Brain microvascular endothelial cell (primary cell): ENCODE results near the gene KMT2C.

Experiments
- DNase-seq: peaks from one replicate; pipeline ENCODE4 v3.0.0-alpha.2; 2020
- H3K27ac ChIP-seq: fragments of 250-450 bp; sonication (Bioruptor Pico); 2 replicates; pipeline ENCODE4 v1.5.1; 2020; ENCODE audit warnings: mild to moderate bottlenecking, moderate library complexity
- H3K27me3 ChIP-seq: fragments of 250-450 bp; sonication (Bioruptor Pico); replicated peaks from 2 replicates; pipeline ENCODE4 v1.5.1; 2020; ENCODE audit warnings: mild to moderate bottlenecking
- H3K36me3 ChIP-seq: fragments of 250-450 bp; sonication (Bioruptor Pico); replicated peaks from 2 replicates; pipeline ENCODE4 v1.5.1; 2020; ENCODE audit warnings: mild to moderate bottlenecking
- H3K4me3 ChIP-seq: 2 replicates; pipeline ENCODE4 v1.5.1; 2011; ENCODE audit warnings: low read depth, mild to moderate bottlenecking, control low read depth, low read length, moderate library complexity
- CTCF ChIP-seq: IDR thresholded peaks from 2 replicates; pipeline ENCODE4 v1.5.1; 2011; ENCODE audit warnings: low read depth, mild to moderate bottlenecking, moderate library complexity, low read length, control low read depth, inconsistent platforms; ENCODE audit errors: missing control alignments
- in situ Hi-C: cut with HindIII; loops from 2 replicates; pipeline ENCODE4 v1.10.0; 2017; ENCODE audit warnings: low sequenced_read_pairs, low pct_ligation_motif_present

KMT2C gene

GRCh38 chr7:152196391-152196790, 239.4 kb downstream of the KMT2C start:
- DNase-seq, result no peak
- Histone ChIP-seq H3K36me3 (peaks cover 29% of the 10 kb centered on the region), H3K27ac (no peak overlapping the region), H3K4me3 (no peak overlapping the region), H3K27me3 (no peaks in the 10 kb centered on the region)
- in situ Hi-C loops, result no loop called here
- no peak for TF ChIP-seq CTCF

GRCh38 chr7:152193880-152194279, 241.9 kb downstream of the KMT2C start:
- no peak for TF ChIP-seq CTCF
- Histone ChIP-seq H3K27ac (no peak overlapping the region), H3K36me3 (peaks cover 31% of the 10 kb centered on the region), H3K27me3 (no peaks in the 10 kb centered on the region), H3K4me3 (no peak overlapping the region)
- DNase-seq, result no peak
- in situ Hi-C loops, result no loop called here

- TF ChIP-seq CTCF, result no peak
- no peak overlapping the region for H3K27ac ChIP-seq
- H3K27me3 ChIP-seq, result no peaks in the 10 kb centered on the region
- H3K4me3 ChIP-seq, result no peak overlapping the region
- peaks cover 28% of the 10 kb centered on the region for H3K36me3 ChIP-seq
- DNase-seq, result no peak
- in situ Hi-C loops, result no loop called here
Measured at GRCh38 chr7:152189061-152189460, 246.7 kb downstream of the KMT2C start.

GRCh38 chr7:152185558-152185957, 250.2 kb downstream of the KMT2C start:
- Histone ChIP-seq H3K4me3 (no peak overlapping the region), H3K36me3 (peaks cover 22% of the 10 kb centered on the region), H3K27ac (no peak overlapping the region), H3K27me3 (no peaks in the 10 kb centered on the region)
- in situ Hi-C loops, result no loop called here
- TF ChIP-seq CTCF, result no peak
- no peak for DNase-seq

GRCh38 chr7:152180587-152180986, 255.2 kb downstream of the KMT2C start:
- TF ChIP-seq CTCF, result no peak
- Histone ChIP-seq H3K27ac (no peak overlapping the region), H3K36me3 (peaks cover 49% of the 10 kb centered on the region), H3K4me3 (no peak overlapping the region), H3K27me3 (no peaks in the 10 kb centered on the region)
- DNase-seq, result no peak
- in situ Hi-C loops, result no loop called here

GRCh38 chr7:152180048-152180447, 255.8 kb downstream of the KMT2C start:
- no peak for DNase-seq
- H3K36me3 ChIP-seq, result peaks cover 49% of the 10 kb centered on the region
- H3K27ac ChIP-seq, result no peak overlapping the region
- in situ Hi-C loops, result no loop called here
- H3K27me3 ChIP-seq, result no peaks in the 10 kb centered on the region
- TF ChIP-seq CTCF, result no peak
- no peak overlapping the region for H3K4me3 ChIP-seq
